Liver (tissue), 9 donors: ENCODE data around the gene RASL10B. TPM values are rescaled to one million over a fixed set of nuclear protein-coding genes. Genes with fewer than 3 reads are reported as not detected.

Experiments
- DNase-seq: peaks from one replicate; pipeline ENCODE4 v3.0.0-alpha.2; 2017; ENCODE audit warnings: low spot score
- H3K27ac ChIP-seq, 2 donors: one replicate each; pipeline ENCODE4 v1.7.0; 2013; ENCODE audit warnings: inconsistent platforms in 2 of 2, low read length in 2 of 2, control low read depth in 1 of 2, low read depth in 1 of 2, mild to moderate bottlenecking in 1 of 2
- H3K27me3 ChIP-seq, 4 donors: one replicate each; pipeline versions ENCODE4 v1.6.1 to v1.7.0; 2013; ENCODE audit warnings: low read length in 3 of 4, inconsistent platforms in 1 of 4, mild to moderate bottlenecking in 1 of 4, moderate library complexity in 1 of 4; ENCODE audit not compliant: control insufficient read depth in 4 of 4, insufficient read depth in 4 of 4
- H3K36me3 ChIP-seq, 4 donors: one replicate each; pipeline versions ENCODE4 v1.6.1 to v1.7.0; 2013; ENCODE audit warnings: low read length in 3 of 4, mild to moderate bottlenecking in 3 of 4, low read depth in 1 of 4, moderate library complexity in 1 of 4; ENCODE audit not compliant: control insufficient read depth in 4 of 4, insufficient read depth in 3 of 4
- H3K4me1 ChIP-seq, 4 donors: one replicate each; pipeline versions ENCODE4 v1.6.1 to v1.7.0; 2013; ENCODE audit warnings: low read length in 3 of 4, mild to moderate bottlenecking in 3 of 4, moderate library complexity in 1 of 4; ENCODE audit not compliant: control insufficient read depth in 4 of 4, insufficient read depth in 4 of 4
- H3K4me3 ChIP-seq, 3 donors: one replicate each; pipeline versions ENCODE4 v1.6.1 to v1.7.0; 2013; ENCODE audit warnings: low read length in 3 of 3, control low read depth in 1 of 3, low read depth in 1 of 3, mild to moderate bottlenecking in 1 of 3
- H3K9ac ChIP-seq, 2 donors: one replicate each; pipeline ENCODE4 v1.7.0; 2013; ENCODE audit warnings: low read length in 2 of 2, mild to moderate bottlenecking in 2 of 2, moderate library complexity in 2 of 2, control low read depth in 1 of 2, low read depth in 1 of 2
- H3K9me3 ChIP-seq, 4 donors: one replicate each; pipeline versions ENCODE4 v1.6.1 to v1.7.0; 2013; ENCODE audit warnings: low read length in 3 of 4; ENCODE audit not compliant: control insufficient read depth in 4 of 4
- ATF3 ChIP-seq: IDR thresholded peaks from 2 replicates; pipeline ENCODE4 v1.6.1; 2016; ENCODE audit warnings: antibody characterized with exemption
- GABPA ChIP-seq, 2 donors: IDR thresholded peaks in 1 of 2; conservative IDR thresholded peaks in 1 of 2; 2 replicates each; pipeline ENCODE4 v1.6.1; 2016; ENCODE audit warnings: antibody characterized with exemption in 2 of 2, mild to moderate bottlenecking in 1 of 2, moderate library complexity in 1 of 2
- JUND ChIP-seq, 2 donors: IDR thresholded peaks; 2 replicates each; pipeline ENCODE4 v1.6.1; 2016; ENCODE audit warnings: antibody characterized with exemption in 2 of 2
- REST ChIP-seq: IDR thresholded peaks from 2 replicates; pipeline ENCODE4 v1.6.1; 2016; ENCODE audit warnings: antibody characterized with exemption, mild to moderate bottlenecking
- RXRA ChIP-seq, 2 donors: IDR thresholded peaks; 2 replicates each; pipeline ENCODE4 v1.6.1; 2017 to 2018; ENCODE audit warnings: antibody characterized with exemption in 2 of 2, mild to moderate bottlenecking in 1 of 2
- SP1 ChIP-seq: IDR thresholded peaks from 2 replicates; pipeline ENCODE4 v1.6.1; 2018; ENCODE audit warnings: antibody characterized with exemption, mild to moderate bottlenecking
- YY1 ChIP-seq: IDR thresholded peaks from 2 replicates; pipeline ENCODE4 v1.6.1; 2016; ENCODE audit warnings: antibody characterized with exemption, mild to moderate bottlenecking
- WGBS: extraction: QIAGEN DNeasy Blood & Tissue Kit; methylation state at CpG from one replicate; pipeline ENCODE4 v1.1.7; 2013; 5-methylcytosine and 5-hydroxymethylcytosine counted together
- polyA plus RNA-seq, 2 donors: library from polyadenylated mRNA; stranded (reverse) in 1 of 2; unstranded in 1 of 2; fragments of 200-250 nt in 1 of 2; fragments of >200 nt in 1 of 2; fragmentation: Nextera tagmentation in 1 of 2; extraction: Ambion mirVana in 1 of 2; gene quantifications; one replicate each; pipeline versions ENCODE4 v1.2.1 to v1.2.3, GENCODE V29; 2013 to 2015
- total RNA-seq, 2 donors: library from RNA; depleted of rRNA; stranded (reverse); fragments of >200 nt; gene quantifications; one replicate each; pipeline ENCODE4 v1.2.3, GENCODE V29; 2014
- TF ChIP-seq, protein P1 (sequence below): fragments of 150-350 bp; IDR thresholded peaks from 2 replicates; pipeline ENCODE4 v1.5.1; 2017; ENCODE audit warnings: improper control_type of control experiment, low read depth, low read length; ENCODE audit not compliant: missing input control
- TF ChIP-seq, protein P2 (sequence below): IDR thresholded peaks from 2 replicates; pipeline ENCODE4 v1.6.1; 2016; ENCODE audit warnings: antibody characterized with exemption
- donor health status: healthy.
- donor health status: healthy.
- donor health status: healthy.
- donor health status: healthy.
- donor health status: healthy.

The RASL10B gene
- total and polyA plus RNA-seq, 4 donors = 0.42 to 3.8 (median 2.2) TPM

- DNase-seq = no peak
- Histone ChIP-seq H3K27me3 (no peaks in the 10 kb centered on the region), H3K4me3 (no peak overlapping the region), H3K9ac (no peak overlapping the region), H3K27ac (no peak overlapping the region), H3K36me3 (peaks cover 0 to 2% (median 0%) of the 10 kb centered on the region in 4 donors), H3K9me3 (no peaks in the 10 kb centered on the region), H3K4me1 (peaks cover 0 to 4% (median 2%) of the 10 kb centered on the region in 4 donors)
- TF ChIP-seq ATF3 = no peak
- TF ChIP-seq RXRA (IDR thresholded peaks at IDR 0.05) = no peak
- WGBS = 74% methylated on average over 2 of the region's 2 CpGs
Measured at GRCh38 chr17:35788477-35789368, 57.3 kb downstream of the RASL10B start.

DNA sequence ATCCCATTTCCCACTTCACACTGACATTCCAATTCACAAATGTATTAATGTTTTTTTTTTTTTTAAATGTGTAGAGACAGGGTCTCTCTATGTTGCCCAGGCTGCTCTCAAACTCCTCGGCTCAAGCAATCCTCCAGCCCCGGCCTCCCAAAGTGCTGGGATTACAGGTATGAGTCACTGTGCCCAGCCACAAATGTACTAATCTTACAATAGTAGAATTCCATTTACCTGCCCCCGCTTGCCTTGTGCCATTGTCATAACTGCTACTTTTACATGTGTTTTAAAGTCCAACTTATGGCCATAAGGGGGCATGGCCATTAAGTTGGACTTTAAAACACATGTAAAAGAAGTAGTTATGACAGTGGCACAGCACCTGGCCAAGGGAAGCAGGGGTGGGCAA lies 59.4 kb downstream of the RASL10B start:
- Histone ChIP-seq H3K9me3 (no peaks in the 10 kb centered on the region), H3K4me3 (no peak overlapping the region), H3K4me1 (peaks cover 4 to 11% (median 10%) of the 10 kb centered on the region in 4 donors), H3K9ac (no peak overlapping the region), H3K36me3 (peaks cover 0 to 2% (median 0%) of the 10 kb centered on the region in 4 donors), H3K27me3 (peaks cover 0 to 7% (median 3%) of the 10 kb centered on the region in 4 donors), H3K27ac (no peak overlapping the region)
- WGBS = 93% methylated on average over 3 of the region's 3 CpGs
- DNase-seq = no peak
- TF ChIP-seq YY1 (no peak), SP1 (no peak), REST (no peak), RXRA (IDR thresholded peaks at IDR 0.05) (no peak), GABPA (IDR thresholded peaks at IDR 0.05 in 1 of 2, conservative IDR thresholded peaks at IDR 0.05 in 1 of 2) (no peak), JUND (IDR thresholded peaks at IDR 0.05) (no peak)
- TF ChIP-seq, protein P1, sequence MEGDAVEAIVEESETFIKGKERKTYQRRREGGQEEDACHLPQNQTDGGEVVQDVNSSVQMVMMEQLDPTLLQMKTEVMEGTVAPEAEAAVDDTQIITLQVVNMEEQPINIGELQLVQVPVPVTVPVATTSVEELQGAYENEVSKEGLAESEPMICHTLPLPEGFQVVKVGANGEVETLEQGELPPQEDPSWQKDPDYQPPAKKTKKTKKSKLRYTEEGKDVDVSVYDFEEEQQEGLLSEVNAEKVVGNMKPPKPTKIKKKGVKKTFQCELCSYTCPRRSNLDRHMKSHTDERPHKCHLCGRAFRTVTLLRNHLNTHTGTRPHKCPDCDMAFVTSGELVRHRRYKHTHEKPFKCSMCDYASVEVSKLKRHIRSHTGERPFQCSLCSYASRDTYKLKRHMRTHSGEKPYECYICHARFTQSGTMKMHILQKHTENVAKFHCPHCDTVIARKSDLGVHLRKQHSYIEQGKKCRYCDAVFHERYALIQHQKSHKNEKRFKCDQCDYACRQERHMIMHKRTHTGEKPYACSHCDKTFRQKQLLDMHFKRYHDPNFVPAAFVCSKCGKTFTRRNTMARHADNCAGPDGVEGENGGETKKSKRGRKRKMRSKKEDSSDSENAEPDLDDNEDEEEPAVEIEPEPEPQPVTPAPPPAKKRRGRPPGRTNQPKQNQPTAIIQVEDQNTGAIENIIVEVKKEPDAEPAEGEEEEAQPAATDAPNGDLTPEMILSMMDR = no peak
- TF ChIP-seq, protein P2, sequence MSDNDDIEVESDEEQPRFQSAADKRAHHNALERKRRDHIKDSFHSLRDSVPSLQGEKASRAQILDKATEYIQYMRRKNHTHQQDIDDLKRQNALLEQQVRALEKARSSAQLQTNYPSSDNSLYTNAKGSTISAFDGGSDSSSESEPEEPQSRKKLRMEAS = no peak
